GM19468 (cell line): ENCODE measurements around the gene ZNF467.

Experiments used
- ATAC-seq: cut with Tn5 transposase; IDR thresholded peaks from one replicate; pipeline ENCODE4 v1.9.1; 2021; ENCODE audit warnings: mild to moderate bottlenecking, moderate library complexity, moderate number of reproducible peaks; ENCODE audit not compliant: unreplicated experiment; ENCODE audit errors: extremely low read depth

ZNF467 gene

GRCh38 chr7:149788300-149788851, 15.0 kb upstream of the ZNF467 start:
- ATAC-seq = no peak

- no peak for ATAC-seq
Observed at GRCh38 chr7:149787428-149788299, 14.3 kb upstream of the ZNF467 start.

GRCh38 chr7:149785983-149786382, 12.6 kb upstream of the ZNF467 start:
- no peak for ATAC-seq

- no peak for ATAC-seq
Observed at GRCh38 chr7:149785402-149785801, 12.0 kb upstream of the ZNF467 start.

GRCh38 chr7:149784251-149784608, 10.8 kb upstream of the ZNF467 start:
- no peak for ATAC-seq

GRCh38 chr7:149783386-149784250, 10.2 kb upstream of the ZNF467 start:
- ATAC-seq = no peak

GRCh38 chr7:149782682-149783345, 9.4 kb upstream of the ZNF467 start:
- no peak for ATAC-seq

GRCh38 chr7:149781921-149782320, 8.5 kb upstream of the ZNF467 start:
- ATAC-seq = no peak

GRCh38 chr7:149780636-149781419, 7.4 kb upstream of the ZNF467 start:
- no peak for ATAC-seq

- no peak for ATAC-seq
Observed at GRCh38 chr7:149780056-149780455, 6.7 kb upstream of the ZNF467 start.

- ATAC-seq = no peak
Observed at GRCh38 chr7:149779502-149779805, 6.1 kb upstream of the ZNF467 start.

- ATAC-seq = no peak
Observed at GRCh38 chr7:149778696-149779501, 5.5 kb upstream of the ZNF467 start.

- no peak for ATAC-seq
Observed at GRCh38 chr7:149778327-149778637, 4.9 kb upstream of the ZNF467 start.

GRCh38 chr7:149777551-149778326, 4.4 kb upstream of the ZNF467 start:
- ATAC-seq = no peak

GRCh38 chr7:149776848-149777407, 3.5 kb upstream of the ZNF467 start:
- no peak for ATAC-seq

- no peak for ATAC-seq
Observed at GRCh38 chr7:149776289-149776688, 2.9 kb upstream of the ZNF467 start.

- no peak for ATAC-seq
Observed at GRCh38 chr7:149775176-149775556, 1.8 kb upstream of the ZNF467 start.
